PC-3 (cell line): Measurements from ENCODE around the gene BIRC6. TPM values are rescaled to one million over a fixed set of nuclear protein-coding genes. Genes with fewer than 3 reads are reported as not detected.

Experiments
- ATAC-seq: fragments of 200-7000 bp; cut with Tn5 transposase; 2 replicates; pipeline ENCODE4 v1.9.1; 2020; ENCODE audit warnings: mild to moderate bottlenecking, moderate library complexity
- BruUV-seq: library from RNA; stranded (reverse); fragments of 400-500 nt; replicated peaks from 2 replicates; lab custom pipeline; 2021; lab: Mats Ljungman, UMichigan
- CTCF ChIA-PET: fragments of 300-600 bp; sonication (Branson Sonifier 250); formaldehyde crosslinking; loops from one replicate; lab custom pipeline; 2022; ENCODE audit warnings: antibody characterized with exemption; lab: Charles Lee
- POLR2A ChIA-PET: fragments of 300-600 bp; sonication (Branson Sonifier 250); formaldehyde crosslinking; loops from one replicate; lab custom pipeline; 2022; ENCODE audit warnings: antibody characterized with exemption; ENCODE audit not compliant: unreplicated experiment; lab: Charles Lee
- DNase-seq: peaks from one replicate; pipeline ENCODE4 v3.0.0-alpha.2; 2015
- H2AFZ ChIP-seq: fragments of 300-600 bp; sonication (generic); 2 replicates; pipeline ENCODE4 v1.6.0; 2016; ENCODE audit warnings: antibody characterized with exemption, low read length
- H3F3A ChIP-seq: fragments of 300-600 bp; sonication (generic); one replicate; pipeline ENCODE4 v1.6.0; 2017; ENCODE audit warnings: antibody characterized with exemption, low read length, control low read depth, mild to moderate bottlenecking; ENCODE audit not compliant: unreplicated experiment
- H3K27ac ChIP-seq: fragments of 300-600 bp; sonication (generic); 2 replicates; pipeline ENCODE4 v1.5.1; 2016; ENCODE audit warnings: mild to moderate bottlenecking, low read length
- H3K27me3 ChIP-seq: fragments of 300-600 bp; sonication (generic); 2 replicates; pipeline ENCODE4 v1.6.1; 2016; ENCODE audit warnings: low read length, mixed read lengths
- H3K36me3 ChIP-seq: fragments of 300-600 bp; sonication (generic); 2 replicates; pipeline ENCODE4 v1.6.1; 2016; ENCODE audit warnings: low read depth, mixed run types, low read length, mixed read lengths
- H3K4me1 ChIP-seq: fragments of 300-600 bp; sonication (generic); 2 replicates; pipeline ENCODE4 v1.5.1; 2016; ENCODE audit warnings: low read length; ENCODE audit not compliant: insufficient read depth
- H3K4me2 ChIP-seq: fragments of 300-600 bp; sonication (generic); 2 replicates; pipeline ENCODE4 v1.6.0; 2016; ENCODE audit warnings: low read length
- H3K4me3 ChIP-seq: fragments of 300-600 bp; sonication (generic); 2 replicates; pipeline ENCODE4 v1.5.1; 2016; ENCODE audit warnings: mild to moderate bottlenecking, low read length, mixed read lengths
- H3K79me2 ChIP-seq: fragments of 300-600 bp; sonication (generic); 2 replicates; pipeline ENCODE4 v1.6.1; 2017; ENCODE audit warnings: low read length, mixed read lengths
- H3K9ac ChIP-seq: fragments of 300-600 bp; sonication (generic); 2 replicates; pipeline ENCODE4 v1.6.0; 2016; ENCODE audit warnings: mild to moderate bottlenecking, low read length
- H3K9me2 ChIP-seq: fragments of 300-600 bp; sonication (generic); replicated peaks from 2 replicates; pipeline ENCODE4 v1.6.1; 2016; ENCODE audit warnings: mixed run types, low read length, mixed read lengths
- H3K9me3 ChIP-seq: fragments of 300-600 bp; sonication (generic); 2 replicates; pipeline ENCODE4 v1.6.1; 2016; ENCODE audit warnings: low read length, mixed read lengths
- H4K20me1 ChIP-seq: fragments of 300-600 bp; sonication (generic); 2 replicates; pipeline ENCODE4 v1.6.1; 2016; ENCODE audit warnings: low read length, mixed read lengths
- CTCF ChIP-seq: fragments of 300-600 bp; sonication (generic); conservative IDR thresholded peaks from 2 replicates; pipeline ENCODE4 v1.5.1; 2017; ENCODE audit warnings: antibody characterized with exemption, low read depth, mild to moderate bottlenecking, low read length
- EZH2 ChIP-seq: fragments of 300-600 bp; sonication (generic); IDR thresholded peaks from one replicate; pipeline ENCODE4 v1.6.1; 2017; ENCODE audit warnings: antibody characterized with exemption, mild to moderate bottlenecking, low read length; ENCODE audit not compliant: unreplicated experiment
- EZH2phosphoT487 ChIP-seq: fragments of 300-600 bp; sonication (generic); IDR thresholded peaks from 2 replicates; pipeline ENCODE4 v1.6.1; 2018; ENCODE audit warnings: mild to moderate bottlenecking, antibody characterized with exemption, low read length, borderline replicate concordance
- intact Hi-C: fragments of 100-400 bp; cut with micrococcal nuclease; formaldehyde crosslinking; loops from 2 replicates; pipeline ENCODE4 v1.9.0; 2023
- total RNA-seq: library from RNA; depleted of rRNA; stranded (reverse); fragments of >200 nt; gene quantifications from 2 replicates; pipeline ENCODE4 v1.2.3, GENCODE V29; 2014

The BIRC6 gene
- total RNA-seq, 1 experiment from 2014 or later = 74.7 TPM

GRCh38 chr2:32386739-32387138 is 29.9 kb downstream of the BIRC6 start:
- H3K4me2 ChIP-seq = no peak overlapping the region
- peaks cover 21% of the 10 kb centered on the region for H3K79me2 ChIP-seq
- H3K9me2 ChIP-seq = no peaks in the 10 kb centered on the region
- DNase-seq = no peak
- H3K9me3 ChIP-seq = no peaks in the 10 kb centered on the region
- H3F3A ChIP-seq = no peaks in the 10 kb centered on the region
- no peak overlapping the region for H3K9ac ChIP-seq
- H2AFZ ChIP-seq = no peak overlapping the region
- no peak for ATAC-seq
- no TSS peak for BruUV-seq
- intact Hi-C loops = no loop called here
- no peak overlapping the region for H3K27ac ChIP-seq
- no peaks in the 10 kb centered on the region for H3K4me1 ChIP-seq
- CTCF ChIA-PET = no interaction called here
- no peaks in the 10 kb centered on the region for H3K27me3 ChIP-seq
- TF ChIP-seq EZH2phosphoT487 (no peak), CTCF (no peak), EZH2 (no peak)
- no peaks in the 10 kb centered on the region for H4K20me1 ChIP-seq
- H3K4me3 ChIP-seq = no peak overlapping the region
- POLR2A ChIA-PET = no interaction called here
- H3K36me3 ChIP-seq = peaks cover 31% of the 10 kb centered on the region

GRCh38 chr2:32399221-32399620 is 42.4 kb downstream of the BIRC6 start:
- intact Hi-C loops = no loop called here
- TF ChIP-seq EZH2 (no peak), CTCF (no peak), EZH2phosphoT487 (no peak)

DNA sequence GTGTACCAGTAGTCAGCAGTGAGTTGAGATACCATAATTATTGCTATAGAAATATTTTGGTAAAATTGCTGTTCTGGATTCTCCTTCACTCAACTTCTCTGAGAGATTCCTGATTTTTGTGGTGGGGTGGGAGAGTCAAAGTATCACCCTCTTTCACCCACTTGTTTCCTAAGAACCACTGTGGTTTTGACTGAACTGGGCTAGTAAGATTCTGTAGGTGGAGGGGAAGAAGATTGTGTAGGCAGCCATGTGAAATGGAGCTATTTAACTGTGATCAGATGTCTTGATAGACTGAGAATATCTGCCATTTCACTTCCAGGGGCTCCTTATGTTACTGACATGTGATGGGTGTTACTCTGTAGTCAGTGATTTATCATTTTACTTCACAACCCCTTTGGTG is 45.3 kb downstream of the BIRC6 start:
- no peak overlapping the region for H3K4me2 ChIP-seq
- no peaks in the 10 kb centered on the region for H3K4me1 ChIP-seq
- intact Hi-C loops = no loop called here
- H3K9me3 ChIP-seq = no peaks in the 10 kb centered on the region
- no peak for ATAC-seq
- H2AFZ ChIP-seq = no peak overlapping the region
- no peak overlapping the region for H3K27ac ChIP-seq
- no peak overlapping the region for H3K4me3 ChIP-seq
- ChIA-PET CTCF (no interaction called here), POLR2A (no interaction called here)
- no peaks in the 10 kb centered on the region for H3K27me3 ChIP-seq
- no peaks in the 10 kb centered on the region for H3F3A ChIP-seq
- no peaks in the 10 kb centered on the region for H3K79me2 ChIP-seq
- H3K9me2 ChIP-seq = no peaks in the 10 kb centered on the region
- TF ChIP-seq EZH2phosphoT487 (no peak), EZH2 (no peak), CTCF (no peak)
- H4K20me1 ChIP-seq = no peaks in the 10 kb centered on the region
- no peak overlapping the region for H3K9ac ChIP-seq
- H3K36me3 ChIP-seq = peaks cover 27% of the 10 kb centered on the region
- BruUV-seq = no TSS peak
- DNase-seq = no peak

More at GRCh38 chr2:32399221-32399620, 42.4 kb downstream of the BIRC6 start:
- H2AFZ ChIP-seq = no peak overlapping the region
- H3K27ac ChIP-seq = no peak overlapping the region
- no peaks in the 10 kb centered on the region for H3F3A ChIP-seq
- peaks cover 22% of the 10 kb centered on the region for H3K36me3 ChIP-seq
- no peaks in the 10 kb centered on the region for H3K9me2 ChIP-seq
- H3K4me2 ChIP-seq = no peak overlapping the region
- ChIA-PET POLR2A (no interaction called here), CTCF (no interaction called here)
- no peaks in the 10 kb centered on the region for H3K79me2 ChIP-seq
- DNase-seq = no peak
- no peak overlapping the region for H3K9ac ChIP-seq
- no peaks in the 10 kb centered on the region for H4K20me1 ChIP-seq
- H3K4me1 ChIP-seq = no peaks in the 10 kb centered on the region
- no peak overlapping the region for H3K4me3 ChIP-seq
- no peak for ATAC-seq
- H3K9me3 ChIP-seq = no peaks in the 10 kb centered on the region
- BruUV-seq = no TSS peak
- no peaks in the 10 kb centered on the region for H3K27me3 ChIP-seq
